GM18520 (cell line): ENCODE measurements around the gene CNOT11.

Experiments
- ATAC-seq: cut with Tn5 transposase; IDR thresholded peaks from one replicate; pipeline ENCODE4 v1.9.1; 2021; ENCODE audit not compliant: unreplicated experiment

Gene CNOT11

GRCh38 chr2:101274142-101274541, 21.5 kb downstream of the CNOT11 start:
- no peak for ATAC-seq

GRCh38 chr2:101277111-101277510, 24.4 kb downstream of the CNOT11 start:
- ATAC-seq: no peak

- no peak for ATAC-seq
These were observed 26.2 kb downstream of the CNOT11 start for GRCh38 chr2:101278925-101279324.

GRCh38 chr2:101281482-101281881, 28.8 kb downstream of the CNOT11 start:
- no peak for ATAC-seq

- no peak for ATAC-seq
These were observed 30.3 kb downstream of the CNOT11 start for GRCh38 chr2:101282980-101283379.

- no peak for ATAC-seq
These were observed 34.0 kb downstream of the CNOT11 start for GRCh38 chr2:101286684-101287083.

- ATAC-seq: no peak
These were observed 34.6 kb downstream of the CNOT11 start for GRCh38 chr2:101287303-101287702.

- no peak for ATAC-seq
These were observed 38.0 kb downstream of the CNOT11 start for GRCh38 chr2:101290711-101291110.

GRCh38 chr2:101291973-101292372, 39.3 kb downstream of the CNOT11 start:
- ATAC-seq: no peak

- ATAC-seq: no peak
These were observed 40.9 kb downstream of the CNOT11 start for GRCh38 chr2:101293544-101293943.

- no peak for ATAC-seq
These were observed 42.2 kb downstream of the CNOT11 start for GRCh38 chr2:101294861-101295260.

GRCh38 chr2:101295895-101296294, 43.2 kb downstream of the CNOT11 start:
- ATAC-seq: no peak

GRCh38 chr2:101296371-101296770, 43.7 kb downstream of the CNOT11 start:
- ATAC-seq: no peak

- no peak for ATAC-seq
These were observed 44.7 kb downstream of the CNOT11 start for GRCh38 chr2:101297383-101297782.

- no peak for ATAC-seq
These were observed 46.9 kb downstream of the CNOT11 start for GRCh38 chr2:101299604-101300003.

GRCh38 chr2:101300164-101300563, 47.5 kb downstream of the CNOT11 start:
- ATAC-seq: no peak

GRCh38 chr2:101300836-101301235, 48.1 kb downstream of the CNOT11 start:
- ATAC-seq: no peak

- ATAC-seq: no peak
These were observed 49.3 kb downstream of the CNOT11 start for GRCh38 chr2:101302016-101302415.

GRCh38 chr2:101303688-101304087, 51.0 kb downstream of the CNOT11 start:
- ATAC-seq: no peak

- ATAC-seq: no peak
These were observed 52.3 kb downstream of the CNOT11 start for GRCh38 chr2:101305035-101305434.

- ATAC-seq: no peak
These were observed 52.9 kb downstream of the CNOT11 start for GRCh38 chr2:101305492-101306078.

- no peak for ATAC-seq
These were observed 53.7 kb downstream of the CNOT11 start for GRCh38 chr2:101306410-101306809.

GRCh38 chr2:101307503-101307902, 54.8 kb downstream of the CNOT11 start:
- no peak for ATAC-seq
